Activated T-cell treated with anti-CD3 and anti-CD28 coated beads for 4 hours (primary cell): ENCODE data around the gene C16orf89.
A peak's percentile ranks its signal among the peaks of the same experiment; 100 is the strongest.
"Not testable (repeated sequence)": the region's sequence is repeated elsewhere in the genome, so short reads cannot be mapped to it uniquely, and the experiment has no call there.

ENCODE experiments used
- DNase-seq: peaks from one replicate; pipeline ENCODE4 v3.0.0-alpha.2; 2020

C16orf89 gene

DNA sequence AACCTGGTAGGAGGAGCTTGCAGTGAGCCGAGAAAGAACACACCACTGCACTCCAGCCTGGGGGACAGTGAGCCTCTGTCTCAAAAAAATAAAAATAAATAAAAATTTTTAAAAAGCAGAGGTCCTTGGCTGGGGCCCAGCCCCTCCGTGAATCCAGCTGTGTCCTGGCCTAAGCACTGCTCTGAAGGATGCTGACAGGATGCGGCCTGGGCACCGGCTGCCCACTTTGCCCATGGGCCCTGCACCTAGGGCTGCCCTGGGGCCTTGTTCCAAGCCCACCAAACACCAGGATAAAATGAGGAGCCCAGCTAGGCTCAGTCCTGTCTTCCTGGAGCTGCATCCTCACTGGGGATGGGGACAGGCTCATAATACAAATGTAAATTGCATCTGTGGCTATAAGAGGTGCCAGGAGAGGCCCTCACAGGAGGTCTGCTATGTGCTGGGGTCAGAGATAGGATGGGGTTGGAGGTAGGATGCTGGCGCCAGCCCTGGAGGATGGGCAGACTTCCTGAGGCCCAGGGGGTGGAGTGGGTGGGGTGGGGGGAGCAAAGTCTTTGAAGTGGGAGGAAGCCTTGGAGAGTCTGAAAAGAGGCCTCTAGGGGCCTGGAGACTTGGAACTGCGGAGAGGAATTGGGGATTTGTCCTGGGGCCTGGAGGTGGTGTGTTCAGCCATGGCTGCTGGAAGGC is 6.2 kb downstream of the C16orf89 start:
- DNase-seq, result no peak

DNA sequence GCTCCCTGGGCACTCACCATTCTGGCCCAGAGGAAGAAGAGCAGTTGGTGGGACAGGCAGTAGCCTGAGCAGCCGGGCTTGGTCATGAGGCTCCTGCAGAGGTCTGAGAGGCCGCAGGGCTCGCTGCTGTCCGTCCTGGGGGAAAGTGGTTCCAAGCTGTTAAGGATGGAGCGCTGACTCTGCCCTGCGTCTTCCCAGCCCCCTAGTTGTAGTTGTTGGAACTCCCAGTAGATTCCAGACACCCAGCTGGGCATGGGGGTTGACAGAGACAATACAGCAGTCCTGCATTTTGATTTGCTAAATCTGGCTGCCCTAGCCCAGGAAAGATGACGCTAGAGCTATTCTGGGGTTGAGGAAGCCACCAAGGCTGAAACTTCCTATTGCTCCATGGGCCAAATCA is 7.3 kb downstream of the C16orf89 start:
- no peak for DNase-seq

DNA sequence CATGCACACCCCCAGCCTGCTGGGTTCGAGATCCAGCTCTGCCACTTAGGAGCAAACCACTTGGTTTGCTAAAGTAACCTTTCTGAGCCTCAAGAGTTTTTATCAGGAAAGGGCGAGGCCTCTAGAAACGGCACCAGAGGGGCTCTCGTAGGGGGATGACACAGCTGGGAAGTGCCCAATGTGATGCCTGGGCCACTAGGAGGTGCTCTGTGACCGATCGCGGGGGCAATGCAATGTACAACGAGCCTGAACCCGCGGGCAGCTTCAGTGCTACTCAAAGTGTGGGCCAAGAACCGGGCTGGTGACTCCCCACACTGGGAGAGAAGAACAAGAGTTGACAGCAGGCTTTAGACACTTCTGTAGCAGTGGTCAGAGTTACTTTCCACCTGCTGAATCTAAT is 9.4 kb downstream of the C16orf89 start:
- DNase-seq, result peak; percentile 32

DNA sequence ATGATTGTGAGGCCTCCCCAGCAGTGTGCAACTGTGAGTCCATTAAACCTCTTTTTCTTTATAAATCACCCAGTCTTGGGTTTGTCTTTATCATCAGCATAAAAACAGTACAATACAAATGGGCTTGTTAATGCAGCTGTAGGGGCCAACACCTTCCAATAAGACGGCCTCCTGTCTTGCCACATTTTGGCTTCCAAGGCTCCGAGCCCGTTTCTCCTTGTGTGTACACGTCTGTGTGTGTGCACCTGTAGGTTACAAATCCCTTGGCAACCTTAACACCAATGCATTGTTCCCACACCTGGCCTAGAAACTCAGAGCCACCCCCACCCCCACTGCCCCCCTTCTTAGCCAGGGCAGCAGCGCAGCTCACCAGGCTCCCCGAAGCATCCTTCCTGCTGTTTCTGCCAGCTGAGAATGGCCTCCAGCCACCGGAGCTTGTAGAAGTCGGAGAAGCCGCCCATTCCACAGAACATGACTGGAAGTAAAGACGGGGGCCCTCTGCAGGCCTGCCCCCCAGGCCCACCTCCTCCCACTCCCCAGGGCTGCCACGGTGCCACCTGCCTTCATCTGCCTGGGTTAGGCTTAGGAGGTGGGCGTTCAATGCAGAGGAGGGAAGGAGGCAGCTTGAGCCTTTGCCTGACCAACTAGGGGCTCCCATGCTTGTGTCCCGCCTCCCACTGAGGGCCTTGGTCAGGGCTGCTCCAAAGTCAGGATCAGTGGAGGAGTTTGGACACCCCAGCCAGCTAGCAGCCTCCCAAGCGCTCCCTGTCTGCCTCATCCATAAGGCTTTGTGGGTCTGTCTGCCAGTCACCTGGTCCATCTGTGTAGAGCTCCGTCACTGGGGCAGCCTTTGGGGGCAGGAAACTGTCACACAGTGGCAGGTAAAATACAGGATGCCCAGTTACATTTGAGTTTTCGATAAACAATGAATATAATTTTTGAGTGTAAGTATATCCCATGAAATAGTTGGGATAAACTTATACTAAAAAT is 10.6 kb downstream of the C16orf89 start:
- no peak for DNase-seq

DNA sequence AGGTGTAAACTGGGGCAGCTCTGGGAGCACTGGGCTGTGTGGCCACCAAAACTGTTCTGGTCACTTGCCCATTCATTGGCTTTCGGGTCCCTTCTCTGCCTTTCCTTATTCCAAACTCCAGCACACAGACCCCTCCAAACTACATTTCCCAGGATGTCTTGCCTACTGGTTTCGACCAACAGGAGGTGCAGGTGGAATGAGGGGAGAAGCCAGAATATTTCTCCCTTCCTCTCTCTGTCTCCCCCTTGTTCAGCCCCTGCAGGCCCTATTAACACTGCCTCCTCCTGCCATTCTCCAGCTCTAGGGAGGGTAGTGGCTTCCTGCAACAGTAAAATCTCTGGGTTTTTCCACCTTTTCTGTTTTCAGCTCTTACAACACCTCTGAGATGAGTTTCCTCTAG is 18.8 kb downstream of the C16orf89 start:
- DNase-seq, result no peak

DNA sequence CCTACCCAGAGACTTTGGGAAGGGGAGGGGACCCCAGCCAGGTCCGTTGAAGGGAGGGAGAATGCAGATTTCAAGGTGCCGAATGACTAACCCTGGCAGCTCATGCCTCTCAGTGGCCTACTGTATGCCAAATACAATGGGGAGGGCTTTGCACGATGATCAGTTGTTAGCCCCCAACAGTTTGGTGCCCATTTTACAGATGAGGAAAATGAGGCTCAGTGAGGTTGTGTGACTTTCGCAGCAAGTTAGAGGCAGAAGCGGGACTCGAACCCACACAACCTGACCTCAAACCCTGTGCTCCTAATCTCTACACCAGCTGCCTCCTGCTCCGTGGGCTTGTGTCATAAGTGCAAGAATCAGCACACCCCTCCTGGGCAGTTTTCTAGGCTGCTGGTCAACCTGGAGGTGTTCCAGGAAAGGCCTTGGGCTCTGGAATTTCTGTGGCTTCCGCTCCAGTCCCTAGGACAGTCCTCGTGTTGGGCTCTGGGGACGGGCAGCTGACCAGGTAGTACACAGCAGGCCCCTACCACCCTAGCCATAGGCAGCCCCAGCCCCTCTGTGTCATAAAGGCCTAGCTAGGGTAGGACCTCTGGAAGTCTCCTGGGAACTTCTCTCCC is 20.1 kb downstream of the C16orf89 start:
- no peak for DNase-seq

DNA sequence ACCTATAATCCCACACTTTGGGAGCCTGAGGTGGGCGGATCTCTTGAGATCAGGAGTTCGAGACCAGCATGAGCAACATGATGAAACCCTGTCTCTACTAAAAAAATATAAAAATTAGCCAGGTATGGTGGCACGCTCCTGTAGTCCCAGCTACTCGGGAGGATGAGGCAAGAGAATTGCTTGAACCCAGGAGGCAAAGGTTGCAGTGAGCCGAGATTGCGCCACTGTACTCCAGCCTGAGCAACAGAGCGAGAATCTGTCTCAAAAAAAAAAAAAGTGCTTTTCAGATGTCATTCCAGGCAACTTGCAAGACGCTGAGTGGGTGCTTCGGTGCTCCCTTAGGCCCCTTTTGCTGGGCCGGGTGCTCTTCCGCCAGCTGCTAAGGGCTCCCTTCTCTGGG is 21.2 kb downstream of the C16orf89 start:
- DNase-seq, result not testable (repeated sequence)

DNA sequence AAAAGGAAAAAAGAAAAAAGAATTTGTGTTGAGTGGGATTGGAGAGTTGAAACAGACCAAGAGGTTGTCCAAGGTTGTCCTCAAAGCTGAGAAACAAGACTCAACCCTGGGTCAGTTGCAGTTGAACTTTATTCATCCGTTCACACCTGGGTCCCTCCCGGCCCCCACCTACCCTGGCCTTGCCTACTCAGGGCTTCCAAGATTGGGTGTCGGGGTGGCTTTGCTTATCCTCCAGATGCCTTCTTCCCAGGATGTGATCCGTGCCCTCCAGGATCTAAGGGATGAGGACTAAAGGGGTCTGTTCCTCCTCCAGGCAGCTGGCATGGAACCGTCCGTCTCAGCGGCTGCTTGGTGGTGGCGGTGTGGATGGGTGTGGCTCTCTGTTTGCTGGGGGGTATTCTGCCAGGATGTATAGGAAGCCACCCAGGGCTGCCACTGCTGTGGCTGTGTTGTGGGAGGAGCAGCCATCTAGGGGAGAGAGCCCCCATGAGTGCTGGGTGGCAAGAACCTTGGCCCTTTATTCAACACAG is 21.7 kb downstream of the C16orf89 start:
- DNase-seq, result no peak

DNA sequence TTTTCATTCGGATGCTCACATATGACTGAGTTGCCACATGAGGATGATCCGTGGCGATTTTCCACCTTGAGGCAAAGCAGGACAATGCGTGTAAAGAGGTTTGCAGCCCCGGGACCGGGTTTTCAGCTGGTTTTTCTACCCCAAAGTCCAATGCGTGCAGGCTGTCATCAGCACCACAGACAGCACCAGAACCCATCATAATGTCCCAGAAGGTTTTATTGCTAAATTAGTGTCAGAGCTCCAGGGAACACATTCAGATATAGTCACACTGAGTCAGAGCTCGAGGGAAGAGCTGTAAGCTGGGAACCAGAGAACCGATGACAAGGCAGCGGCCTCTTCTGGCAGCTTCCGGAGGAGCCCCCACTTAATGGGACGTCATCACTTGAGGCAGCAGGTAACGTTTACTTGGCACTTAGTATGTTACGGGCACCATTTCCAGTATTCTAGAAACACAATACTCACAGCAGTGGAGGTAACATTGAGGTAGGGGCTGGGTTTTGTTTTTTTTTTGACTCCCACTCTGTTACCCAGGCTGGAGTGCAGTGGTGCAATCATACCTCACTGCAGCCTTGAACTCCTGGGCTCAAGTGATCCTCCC is 23.1 kb downstream of the C16orf89 start:
- DNase-seq, result no peak

DNA sequence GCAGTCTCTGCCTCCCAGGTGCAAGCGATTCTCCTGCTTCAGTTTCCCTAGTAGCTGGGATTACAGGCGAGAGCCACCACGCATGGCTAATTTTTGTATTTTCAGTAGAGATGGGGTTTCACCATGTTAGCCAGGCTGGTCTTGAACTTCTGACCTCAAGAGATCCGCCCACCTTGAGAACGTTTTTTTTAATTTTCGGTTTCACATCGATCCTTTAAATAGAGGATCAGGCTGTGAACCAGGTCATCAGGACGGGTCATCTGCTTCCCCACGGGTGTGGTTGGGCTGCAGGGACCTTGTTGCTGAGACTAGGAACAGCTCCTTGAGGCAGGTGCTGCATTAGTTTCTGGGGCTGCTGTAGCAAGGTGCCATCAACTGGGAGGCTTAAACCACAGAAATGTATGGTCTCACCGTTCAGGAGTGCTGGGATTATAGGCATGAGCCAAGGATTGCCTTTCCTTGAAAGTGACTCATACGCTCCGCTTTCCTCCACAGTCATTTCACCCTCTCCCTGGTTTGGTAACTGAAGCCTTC is 24.1 kb downstream of the C16orf89 start:
- no peak for DNase-seq

DNA sequence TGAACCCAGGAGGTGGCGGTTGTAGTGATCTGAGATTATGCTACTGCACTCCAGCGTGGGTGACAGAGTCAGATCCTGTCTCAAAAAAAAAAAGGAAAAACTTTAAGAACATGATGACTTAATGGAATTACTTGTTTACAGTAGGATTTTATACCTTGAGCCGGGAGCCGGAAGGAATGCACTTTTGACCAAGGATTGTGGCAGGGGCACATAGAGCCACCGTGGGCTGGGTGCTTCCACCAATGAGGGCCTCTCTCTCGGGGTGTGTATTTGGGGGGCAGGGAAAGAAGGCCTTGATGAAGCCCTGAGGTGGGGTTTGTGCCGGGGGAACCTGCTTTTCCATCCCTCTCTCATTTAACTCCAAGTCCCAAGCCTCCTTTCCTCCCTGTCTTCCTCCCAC is 25.3 kb downstream of the C16orf89 start:
- no peak for DNase-seq

DNA sequence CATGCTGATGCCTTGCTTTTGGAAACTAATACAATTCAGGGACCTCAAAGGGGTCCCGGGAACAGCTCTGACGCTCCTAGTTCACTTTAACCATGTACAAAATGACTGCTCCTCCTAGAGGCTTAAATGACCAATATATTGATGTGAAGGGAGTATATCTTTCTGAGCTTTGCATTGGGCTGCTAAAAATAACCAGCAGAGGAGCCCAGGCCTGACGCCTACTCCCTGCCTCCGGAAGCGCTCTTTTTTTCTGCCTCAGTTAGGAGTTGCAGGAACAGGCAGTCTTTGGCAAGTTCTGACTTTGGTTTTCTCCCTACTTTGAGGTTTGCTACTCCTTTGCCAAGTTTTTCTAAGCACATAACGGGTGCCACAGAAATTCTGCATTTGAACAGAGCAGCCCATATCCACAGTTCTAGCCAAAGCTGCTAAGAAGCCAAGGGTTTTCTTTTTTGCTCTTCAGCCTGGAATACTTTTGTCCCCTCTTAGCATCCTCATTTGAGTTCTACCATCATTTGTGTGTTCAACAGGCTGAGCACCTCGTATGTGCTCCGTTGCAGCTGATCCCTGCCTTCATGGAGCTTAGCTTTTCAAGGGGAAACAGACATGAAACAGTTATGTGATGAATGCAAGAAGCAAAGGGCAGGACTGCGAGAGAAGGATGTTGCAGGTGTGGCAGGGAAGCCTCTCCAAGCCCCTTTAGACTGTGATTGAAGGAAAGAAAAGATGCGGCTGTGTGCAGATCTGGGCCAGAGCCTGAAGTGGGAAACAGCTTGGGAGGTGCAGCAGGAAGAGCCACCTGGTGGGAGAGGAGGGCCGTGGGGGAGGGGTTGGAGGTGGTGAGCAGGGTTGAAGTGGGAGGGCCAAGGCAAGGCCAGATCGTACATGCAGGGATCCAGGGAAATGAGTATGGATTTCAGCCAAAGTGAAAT is 29.3 kb downstream of the C16orf89 start:
- no peak for DNase-seq

DNA sequence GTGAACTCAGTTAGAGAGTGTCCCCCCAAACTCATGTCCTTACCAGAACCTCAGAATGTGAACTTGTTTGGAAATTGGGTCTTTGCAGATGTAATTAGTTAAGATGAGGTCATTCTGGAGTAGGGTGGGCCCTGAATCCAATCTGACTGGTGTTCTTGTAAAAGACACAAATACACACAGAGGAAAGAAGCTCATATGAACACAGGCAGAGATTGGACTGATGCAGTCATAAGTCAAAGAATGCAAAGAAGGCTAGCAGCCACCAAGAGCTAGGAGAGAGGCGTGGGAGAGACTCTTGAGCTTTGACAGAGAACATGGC is 29.9 kb downstream of the C16orf89 start:
- DNase-seq, result no peak

DNA sequence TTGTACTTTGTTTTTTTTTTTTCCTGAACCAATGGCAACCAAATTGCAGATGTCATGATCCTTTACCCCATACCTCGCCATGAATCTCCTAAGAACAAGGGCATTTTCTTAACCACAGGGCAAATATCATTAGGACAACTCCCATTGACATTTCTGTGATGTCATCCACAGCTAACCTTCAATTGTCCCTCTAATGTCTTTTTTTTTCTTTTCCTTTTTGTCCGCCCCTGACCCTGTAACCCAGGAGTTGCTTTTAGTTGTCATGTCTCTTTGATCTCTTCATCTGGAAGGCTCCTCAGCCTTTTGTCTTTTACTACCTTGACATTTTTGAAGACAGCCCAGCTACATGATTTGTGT is 31.6 kb downstream of the C16orf89 start:
- DNase-seq, result no peak

DNA sequence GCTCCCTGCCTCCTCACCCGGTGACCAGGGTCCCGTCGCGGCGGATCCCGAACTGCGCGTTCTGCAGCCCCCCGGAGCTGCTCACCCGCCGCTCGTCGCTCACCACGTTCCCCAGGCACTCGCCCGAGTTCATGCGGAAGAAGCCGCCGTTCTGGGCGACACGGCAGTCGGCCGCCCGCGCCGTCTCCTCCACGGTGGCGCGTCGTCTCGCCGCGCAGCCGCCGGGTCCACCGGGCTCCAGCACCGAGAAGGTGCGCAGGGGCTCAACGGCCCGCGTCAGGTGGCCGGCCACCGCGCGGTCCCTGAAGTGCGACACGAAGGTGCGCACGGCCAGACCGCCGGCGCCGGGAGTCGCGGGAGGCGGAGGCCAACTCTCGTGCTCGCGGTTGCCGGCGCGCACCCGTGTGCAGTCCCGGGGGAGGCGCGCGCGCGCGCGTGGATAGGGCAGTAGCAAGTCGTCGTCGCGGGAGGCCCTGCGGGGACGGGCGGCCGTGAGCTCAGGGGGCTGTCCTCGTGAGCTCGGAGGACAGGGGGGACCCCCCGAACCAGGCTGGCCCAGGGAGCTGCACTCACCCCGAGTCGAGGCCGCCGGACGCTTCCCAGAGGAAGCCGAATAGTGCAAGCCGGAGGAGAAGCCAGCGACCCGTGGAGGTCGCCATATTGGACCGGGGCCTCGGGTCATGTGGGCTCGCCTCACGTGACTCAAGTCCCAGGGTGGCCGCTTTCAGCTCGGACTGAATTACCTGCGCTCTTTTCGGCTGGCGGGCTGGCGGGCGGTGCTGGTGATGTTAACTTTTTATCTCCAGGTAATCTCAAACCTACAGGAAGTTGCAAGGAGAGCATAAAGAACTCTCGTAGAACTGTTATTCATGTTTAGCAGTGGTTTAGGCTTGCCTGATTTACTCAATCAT is 32.2 kb downstream of the C16orf89 start, which contains the start of gene NAGPA:
NAGPA (minus strand) TSS at position 680 of the 911 bp plus-strand sequence; CDS start at position 659, 21 bp downstream.
- peak; percentile 76 for DNase-seq

DNA sequence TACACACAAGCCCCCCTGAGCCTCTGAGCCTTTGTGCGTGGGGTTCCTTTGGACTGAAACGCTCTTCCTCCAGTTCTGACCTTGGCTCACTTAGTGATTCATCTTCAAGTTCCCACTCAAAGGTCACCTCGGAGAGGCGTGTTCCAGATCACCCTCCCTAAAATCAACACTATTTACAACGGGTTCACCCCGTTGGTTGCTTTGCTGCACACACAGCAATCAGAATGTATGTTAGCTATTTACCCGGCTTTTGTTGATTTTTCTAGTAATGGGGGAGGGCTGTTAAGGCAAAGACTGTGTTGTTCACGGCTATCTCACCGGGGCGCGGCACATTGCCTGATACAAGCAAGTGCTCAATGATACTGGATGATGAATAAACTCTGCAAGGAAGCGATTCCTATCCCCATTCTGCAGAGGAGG is 33.0 kb downstream of the C16orf89 start:
- DNase-seq, result no peak

DNA sequence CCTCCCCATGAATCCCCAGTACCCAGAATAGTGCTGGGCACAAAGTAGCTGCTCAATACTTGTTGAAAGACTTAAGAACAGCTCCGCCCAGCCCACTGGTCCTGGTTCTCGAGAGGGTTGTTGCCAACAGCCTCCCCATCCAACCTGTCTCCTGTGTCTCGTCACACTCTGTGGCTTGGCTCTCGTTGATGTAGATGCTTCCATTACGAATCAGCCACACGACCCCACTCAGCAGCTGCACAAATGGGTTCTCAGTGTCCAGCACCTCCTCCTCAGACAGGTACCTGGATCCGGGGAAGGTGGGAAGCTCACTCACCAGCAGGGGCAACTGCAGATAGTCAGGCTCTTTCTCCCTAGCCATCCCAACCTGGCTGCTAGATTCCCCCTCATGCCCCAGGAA is 34.2 kb downstream of the C16orf89 start:
- DNase-seq, result no peak

DNA sequence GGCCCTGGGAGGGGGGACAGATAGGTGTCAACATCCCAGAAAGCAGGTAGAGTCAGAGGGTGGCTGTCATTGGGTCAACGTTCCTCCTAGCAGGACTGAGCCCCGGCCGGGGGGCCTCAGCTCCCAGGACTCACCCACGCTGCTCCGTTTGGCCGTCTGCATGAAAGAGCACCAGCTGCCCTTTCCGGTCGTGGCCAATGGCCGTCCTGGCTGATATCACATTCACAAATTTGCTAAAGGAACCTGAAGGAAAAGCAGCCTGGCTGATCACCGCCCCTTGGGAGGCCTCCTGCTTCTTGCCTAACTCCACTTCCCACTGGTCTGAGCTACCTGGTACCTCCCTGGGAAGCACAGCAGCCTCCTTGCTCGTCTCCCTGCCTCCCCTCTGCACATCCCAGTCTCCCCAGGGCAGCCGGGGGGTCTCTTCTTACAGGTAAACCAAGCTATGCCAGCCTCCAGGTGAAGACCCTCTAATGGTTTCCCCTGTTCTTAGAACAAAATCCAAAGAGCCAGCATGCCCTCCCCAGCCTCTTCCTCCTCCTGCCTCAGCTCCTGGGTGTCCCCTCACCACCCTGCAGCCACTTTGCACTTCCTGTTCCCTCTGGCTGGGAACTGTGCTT is 35.4 kb downstream of the C16orf89 start:
- DNase-seq, result no peak

DNA sequence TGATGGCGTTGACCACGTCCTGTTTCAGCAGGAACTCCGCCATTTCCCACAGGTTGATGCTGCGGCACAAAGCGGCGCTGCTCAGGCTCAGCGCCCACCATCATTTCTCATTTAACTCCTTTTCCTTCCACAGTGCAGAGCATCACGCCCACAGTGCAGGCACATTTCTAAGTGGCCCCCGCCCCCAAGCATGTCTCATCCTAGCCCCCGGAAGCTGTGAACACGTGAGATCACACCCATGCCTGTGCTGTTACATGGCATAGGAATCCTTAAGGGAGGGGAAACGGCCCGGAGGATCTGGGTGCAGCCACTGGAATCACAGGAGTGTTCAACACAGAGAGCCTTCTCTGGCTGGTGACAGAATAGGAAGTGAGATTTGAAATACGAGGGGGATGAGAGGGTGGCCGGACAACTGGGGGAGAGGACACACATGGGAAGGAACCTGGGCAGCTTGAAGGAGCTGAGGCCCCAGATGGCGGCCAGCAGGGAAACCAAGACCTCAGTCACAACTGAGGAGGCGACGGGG is 36.7 kb downstream of the C16orf89 start:
- DNase-seq, result no peak
